Aorta (tissue), 5 donors: ENCODE measurements around the gene RGS10. TPM values are rescaled to one million over a fixed set of nuclear protein-coding genes. Genes with fewer than 3 reads are reported as not detected.

Experiments
- ATAC-seq: fragments of 200-7000 bp; cut with Tn5 transposase; one replicate; pipeline ENCODE4 v1.9.1; 2022; ENCODE audit warnings: moderate library complexity; ENCODE audit not compliant: low FRiP score
- DNase-seq, 2 donors: peaks; one replicate each; pipeline ENCODE4 v3.0.0-alpha.2; 2020
- H3K27ac ChIP-seq, 2 donors: one replicate each; pipeline ENCODE4 v1.5.1; 2013; ENCODE audit warnings: low read length in 2 of 2, mild to moderate bottlenecking in 2 of 2, moderate library complexity in 2 of 2, control low read depth in 1 of 2, inconsistent platforms in 1 of 2, low read depth in 1 of 2
- H3K27me3 ChIP-seq, 2 donors: one replicate each; pipeline ENCODE4 v1.6.1; 2013; ENCODE audit warnings: control low read depth in 1 of 2, low read length in 1 of 2, mild to moderate bottlenecking in 1 of 2, moderate library complexity in 1 of 2; ENCODE audit not compliant: insufficient read depth in 2 of 2, control insufficient read depth in 1 of 2
- H3K36me3 ChIP-seq, 2 donors: one replicate each; pipeline ENCODE4 v1.6.1; 2013; ENCODE audit warnings: control low read depth in 1 of 2, low read length in 1 of 2, mild to moderate bottlenecking in 1 of 2; ENCODE audit not compliant: insufficient read depth in 2 of 2, control insufficient read depth in 1 of 2
- H3K4me1 ChIP-seq, 2 donors: one replicate each; pipeline ENCODE4 v1.6.1; 2013; ENCODE audit warnings: low read length in 2 of 2, control low read depth in 1 of 2, mild to moderate bottlenecking in 1 of 2, moderate library complexity in 1 of 2; ENCODE audit not compliant: insufficient read depth in 2 of 2, control insufficient read depth in 1 of 2
- H3K4me3 ChIP-seq, 2 donors: one replicate each; pipeline ENCODE4 v1.5.1; 2013; ENCODE audit warnings: low read length in 2 of 2, control low read depth in 1 of 2, mild to moderate bottlenecking in 1 of 2
- H3K9me3 ChIP-seq: one replicate; pipeline ENCODE4 v1.6.1; 2013; ENCODE audit warnings: mild to moderate bottlenecking, low read length; ENCODE audit not compliant: control insufficient read depth
- WGBS, 2 donors: extraction: QIAGEN DNeasy Blood & Tissue Kit; methylation state at CpG; one replicate each; pipeline ENCODE4 v1.1.7; 2013; 5-methylcytosine and 5-hydroxymethylcytosine counted together
- intact Hi-C, 2 donors: fragments of 100-400 bp; cut with DNase I; formaldehyde crosslinking; loops; one replicate each; pipeline versions ENCODE4 v1.14.2 to v1.15.0; 2022
- polyA plus RNA-seq, 2 donors: library from polyadenylated mRNA; stranded (reverse); fragments of 200-250 nt; gene quantifications; one replicate each; pipeline ENCODE4 v1.2.3, GENCODE V29; 2013
- total RNA-seq, 2 donors: library from RNA; stranded (reverse); fragmentation: NEBNext Ultra II Directional; extraction: Animal tissue kit (Norgen Biotek cat#: 25700); gene quantifications; one replicate each; pipeline ENCODE4 v1.2.1, GENCODE V29; 2021
- donor health status: healthy with polysubstance abuse.
- donor health status: Bipolar disorder and iron deficiency.
- donor health status: DM: no; HTN: no; CAD: no.
- donor health status: DM: no; HTN: no; CAD: no.
- donor health status: DM: yes; HTN: yes; CAD: no.

RGS10 gene
- total and polyA plus RNA-seq, 4 donors, result 14.4 to 76.1 (median 39.5) TPM

DNA sequence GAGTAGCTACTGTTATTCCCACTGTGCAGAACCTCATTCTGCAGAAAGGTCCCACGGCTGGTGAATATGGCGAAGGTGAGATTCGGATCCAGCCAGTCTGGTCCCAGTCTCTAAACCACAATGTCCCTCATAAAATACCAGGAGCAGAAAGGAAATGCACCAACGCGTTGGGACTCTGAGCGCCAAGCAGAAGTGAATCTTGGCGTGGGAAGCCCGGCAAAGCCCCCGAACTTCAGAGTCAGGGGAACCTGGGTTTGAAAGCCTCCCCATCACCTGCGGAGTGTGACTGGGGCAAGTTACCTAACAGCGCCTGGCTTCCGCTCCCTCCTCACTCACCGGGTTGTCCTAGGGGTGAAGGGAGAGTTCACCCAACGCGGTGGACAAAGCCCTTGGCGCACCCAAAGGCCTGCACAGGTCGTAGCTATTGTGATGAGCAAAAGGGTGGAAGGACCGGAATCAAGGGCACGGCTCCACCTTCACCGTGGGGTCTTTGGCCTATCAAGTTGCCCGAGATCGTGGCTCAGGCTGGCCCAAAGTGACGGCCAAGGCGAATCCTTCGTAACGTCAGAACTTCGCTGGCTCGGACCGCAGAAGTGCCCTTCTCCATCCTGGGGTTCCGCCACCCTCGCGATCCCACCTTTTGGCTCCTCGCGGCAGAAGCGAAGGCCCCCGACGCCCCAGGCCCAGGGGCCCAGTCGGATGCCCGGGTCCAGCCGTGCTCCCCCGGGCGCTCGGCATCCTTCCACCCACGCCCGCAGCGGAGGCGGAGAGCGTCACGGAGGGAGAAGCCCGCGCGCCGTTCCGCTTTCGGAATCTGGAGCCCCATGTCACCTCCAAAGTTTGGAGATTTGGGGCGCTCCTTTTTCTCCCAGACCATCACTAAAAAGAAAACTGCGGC, 811 bp downstream of the RGS10 start:
- Histone ChIP-seq H3K27me3 (no peaks in the 10 kb centered on the region), H3K4me1 (peaks cover 0 to 3% of the 10 kb centered on the region in 2 donors), H3K27ac (no peak overlapping the region), H3K36me3 (no peaks in the 10 kb centered on the region), H3K4me3 (peak overlapping the region; percentile 64 to 79), H3K9me3 (no peaks in the 10 kb centered on the region)
- 25 to 28% methylated on average over 56 to 57 of the region's 57 CpGs for WGBS, 2 donors
- ATAC-seq (no peak), DNase-seq (peak; percentile 64 to 88)
- intact Hi-C loops, result loop anchor here in 1 of 2 donors (5.0 kb wide), 1 partner anchor 344 kb away; no protein-coding TSS in a partner anchor

DNA sequence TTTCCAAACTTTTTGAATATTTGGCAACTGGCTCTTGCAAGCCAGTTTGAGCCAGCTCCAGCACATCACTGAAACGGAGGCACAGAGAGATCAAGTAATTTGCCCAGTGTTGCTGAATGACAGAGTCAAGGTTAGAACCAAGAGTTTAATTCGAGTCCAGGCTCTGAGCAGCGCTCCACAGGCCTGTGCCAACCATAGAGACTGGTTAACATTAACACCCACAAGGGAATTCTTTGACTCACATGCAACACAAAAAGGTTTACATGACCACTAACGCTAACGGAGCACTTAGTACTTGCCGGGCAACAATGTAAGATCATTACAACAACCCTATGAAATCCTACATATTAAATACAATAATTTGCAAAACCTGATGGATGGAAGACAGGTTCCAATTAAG, 1.5 kb downstream of the RGS10 start:
- intact Hi-C loops, result loop anchor here in 1 of 2 donors (5.0 kb wide), 1 partner anchor 344 kb away; no protein-coding TSS in a partner anchor
- 11 to 14% methylated on average over 6 of the region's 6 CpGs for WGBS, 2 donors
- Histone ChIP-seq H3K4me1 (peaks cover 0 to 3% of the 10 kb centered on the region in 2 donors), H3K4me3 (no peak overlapping the region), H3K27me3 (no peaks in the 10 kb centered on the region), H3K27ac (no peak overlapping the region), H3K9me3 (no peaks in the 10 kb centered on the region), H3K36me3 (no peaks in the 10 kb centered on the region)
- ATAC-seq (no peak), DNase-seq (no peak)

DNA sequence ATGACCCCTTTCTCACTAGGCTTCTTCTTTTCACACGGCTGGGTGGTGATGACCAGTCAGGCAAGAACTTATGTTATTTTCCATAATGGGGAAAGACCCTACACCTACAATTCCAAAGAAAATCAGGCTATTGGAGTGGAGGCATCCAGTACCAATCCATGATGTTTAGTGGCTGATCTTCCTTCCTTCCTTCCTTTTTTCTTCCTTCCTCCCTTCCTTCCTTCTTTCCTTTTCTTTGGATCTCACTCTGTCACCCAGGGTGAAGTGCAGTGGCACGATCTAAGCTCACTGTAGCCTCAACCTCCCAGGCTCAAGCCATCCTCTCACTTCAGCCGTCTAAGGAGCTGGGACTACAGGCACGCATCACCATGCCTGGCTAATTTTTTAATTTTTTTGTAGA, 2.5 kb downstream of the RGS10 start:
- WGBS, 2 donors, result 93 to 94% methylated on average over 4 of the region's 4 CpGs
- intact Hi-C loops, result loop anchor here in 1 of 2 donors (5.0 kb wide), 1 partner anchor 343 kb away; no protein-coding TSS in a partner anchor
- Histone ChIP-seq H3K36me3 (no peaks in the 10 kb centered on the region), H3K27me3 (no peaks in the 10 kb centered on the region), H3K27ac (no peak overlapping the region), H3K4me3 (no peak overlapping the region), H3K4me1 (peaks cover 0 to 3% of the 10 kb centered on the region in 2 donors), H3K9me3 (no peaks in the 10 kb centered on the region)
- ATAC-seq (no peak), DNase-seq (no peak)

DNA sequence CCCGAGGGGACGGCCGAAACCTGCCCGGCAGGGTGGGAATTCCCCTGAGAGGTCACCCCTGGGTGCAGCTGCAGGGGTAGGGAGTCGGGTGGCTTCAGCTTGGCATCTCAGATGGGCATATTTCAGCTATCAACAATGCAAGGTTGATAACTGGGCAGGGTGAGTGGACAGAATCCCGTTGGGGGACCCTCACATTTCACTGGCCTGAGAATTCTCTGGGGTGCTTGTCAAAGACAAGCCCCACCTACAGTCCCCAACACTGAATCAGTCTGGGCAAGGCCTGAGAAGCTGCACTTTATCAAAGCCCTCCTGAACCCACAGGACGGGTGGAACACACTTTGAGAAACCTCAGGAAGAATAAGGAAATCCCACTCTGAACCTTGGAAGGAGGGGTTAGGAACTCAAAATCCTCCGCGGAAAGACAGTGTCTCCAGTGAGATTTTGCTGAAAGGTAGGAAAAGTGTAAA, 3.1 kb downstream of the RGS10 start:
- H3K27ac ChIP-seq, result no peak overlapping the region
- H3K4me1 ChIP-seq, result peaks cover 0 to 3% of the 10 kb centered on the region in 2 donors
- no peak for DNase-seq
- 77 to 78% methylated on average over 9 of the region's 9 CpGs for WGBS, 2 donors
- H3K36me3 ChIP-seq, result no peaks in the 10 kb centered on the region
- H3K4me3 ChIP-seq, result no peak overlapping the region
- no peak for ATAC-seq
- H3K27me3 ChIP-seq, result no peaks in the 10 kb centered on the region
- no peaks in the 10 kb centered on the region for H3K9me3 ChIP-seq
- intact Hi-C loops, result no loop called here

DNA sequence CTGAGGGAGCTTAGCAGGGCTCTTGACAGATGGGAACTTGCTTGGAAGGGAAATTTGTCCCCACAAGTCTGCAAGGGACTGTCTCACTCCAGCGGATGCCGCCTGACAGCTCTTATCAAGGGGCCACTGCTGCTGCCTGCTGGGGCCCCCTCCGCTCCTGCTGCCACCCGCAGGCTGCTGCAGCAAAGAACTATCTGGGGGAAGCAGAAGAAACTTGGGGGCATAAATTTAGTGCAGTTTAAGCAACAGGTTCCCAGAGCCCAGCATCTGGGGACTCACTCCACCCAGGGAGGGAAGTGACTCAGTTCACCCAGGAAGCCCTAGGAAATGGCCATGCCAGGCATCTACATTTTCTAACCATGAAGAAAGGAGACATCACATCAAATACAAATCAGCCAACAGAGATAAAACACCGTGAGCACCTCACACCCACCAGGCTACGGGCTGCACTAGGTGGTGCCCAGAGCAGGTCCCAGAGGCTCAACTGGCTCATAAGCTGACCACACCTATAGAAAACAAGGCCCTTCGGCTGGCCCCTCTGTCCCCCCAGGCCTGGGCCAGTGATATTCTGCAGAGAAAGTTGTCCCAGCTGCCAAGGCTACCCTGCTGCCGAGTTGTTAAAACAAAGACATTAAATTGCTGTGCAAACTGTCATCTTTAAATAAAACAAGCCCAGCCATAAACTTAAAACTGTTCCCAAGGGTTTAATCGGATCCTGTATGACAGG, 3.7 kb downstream of the RGS10 start:
- H3K27ac ChIP-seq, result no peak overlapping the region
- no peaks in the 10 kb centered on the region for H3K36me3 ChIP-seq
- DNase-seq (no peak), ATAC-seq (no peak)
- H3K9me3 ChIP-seq, result no peaks in the 10 kb centered on the region
- H3K4me3 ChIP-seq, result no peak overlapping the region
- intact Hi-C loops, result no loop called here
- H3K4me1 ChIP-seq, result peaks cover 0 to 1% of the 10 kb centered on the region in 2 donors
- H3K27me3 ChIP-seq, result no peaks in the 10 kb centered on the region
- WGBS, 2 donors, result 69 to 70% methylated on average over 9 of the region's 9 CpGs

DNA sequence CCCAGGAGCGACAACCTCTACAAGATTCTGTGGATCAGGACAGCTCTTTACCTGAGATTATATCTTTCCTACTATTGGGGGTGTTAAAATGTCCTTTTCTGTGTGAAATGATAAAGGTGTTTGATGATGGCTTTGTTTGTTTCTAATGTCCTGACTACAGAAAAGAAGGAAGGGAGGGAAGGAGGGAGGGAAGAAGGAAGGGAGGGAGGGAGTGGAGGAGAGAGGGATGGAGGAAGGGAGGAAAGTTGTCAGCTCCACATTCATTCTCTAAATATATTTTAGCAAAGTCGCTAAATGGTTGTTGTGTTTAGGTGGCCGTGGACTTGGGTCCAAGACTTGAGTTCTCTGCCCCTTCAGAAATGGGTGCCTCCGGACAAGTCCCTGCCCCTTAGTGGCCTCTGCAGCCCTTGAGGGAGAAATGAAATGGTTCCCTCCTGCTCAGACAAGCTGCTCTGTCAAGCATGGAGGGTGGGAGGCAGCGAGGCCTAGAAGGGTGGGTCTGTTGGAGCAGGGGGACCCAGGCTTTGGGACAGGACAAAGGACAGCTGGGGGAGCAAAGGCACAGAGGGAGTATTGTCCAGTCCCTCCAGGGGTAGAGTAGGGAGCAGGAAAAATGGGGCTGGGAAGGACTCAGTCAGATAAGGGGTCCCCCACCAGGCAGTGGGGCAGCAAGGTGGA, 4.4 kb downstream of the RGS10 start:
- no peak overlapping the region for H3K27ac ChIP-seq

DNA sequence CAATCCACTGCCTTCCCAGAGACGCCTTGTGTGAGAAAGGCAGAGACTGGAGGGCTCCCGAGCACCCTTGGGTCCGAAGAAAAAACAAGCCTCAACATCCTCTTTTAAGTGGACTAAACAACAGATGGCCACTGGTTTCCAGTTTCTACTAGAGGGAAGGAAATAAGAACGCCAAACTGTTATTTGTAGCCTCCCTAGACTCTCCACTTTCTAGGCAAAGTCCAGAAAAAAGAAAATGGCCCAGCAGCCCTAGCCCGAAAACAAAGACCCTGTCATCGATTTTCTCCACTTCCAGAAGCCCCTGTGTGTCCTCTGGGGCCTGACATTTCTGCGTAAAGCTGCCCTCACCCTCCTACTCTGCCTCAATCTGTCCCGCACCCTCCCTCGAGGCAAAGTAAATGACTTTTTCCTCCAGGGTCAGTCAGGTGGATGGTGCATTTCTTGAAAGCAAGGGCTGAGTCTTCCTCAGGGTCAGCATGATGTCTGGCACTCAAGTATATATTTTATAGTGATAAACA, 6.0 kb downstream of the RGS10 start:
- Histone ChIP-seq H3K4me3 (no peak overlapping the region), H3K36me3 (no peaks in the 10 kb centered on the region), H3K27ac (no peak overlapping the region), H3K9me3 (no peaks in the 10 kb centered on the region), H3K27me3 (no peaks in the 10 kb centered on the region), H3K4me1 (no peaks in the 10 kb centered on the region)
- DNase-seq (no peak), ATAC-seq (no peak)
- intact Hi-C loops, result no loop called here
- WGBS, 2 donors, result 87 to 89% methylated on average over 9 of the region's 9 CpGs

More for the DNA sequence above, 4.4 kb downstream of the RGS10 start:
- 73 to 77% methylated on average over 5 of the region's 5 CpGs for WGBS, 2 donors
- Histone ChIP-seq H3K27me3 (no peaks in the 10 kb centered on the region), H3K4me1 (no peaks in the 10 kb centered on the region), H3K36me3 (no peaks in the 10 kb centered on the region), H3K4me3 (no peak overlapping the region), H3K9me3 (no peaks in the 10 kb centered on the region)
- no peak for DNase-seq
- intact Hi-C loops, result no loop called here
- no peak for ATAC-seq

DNA sequence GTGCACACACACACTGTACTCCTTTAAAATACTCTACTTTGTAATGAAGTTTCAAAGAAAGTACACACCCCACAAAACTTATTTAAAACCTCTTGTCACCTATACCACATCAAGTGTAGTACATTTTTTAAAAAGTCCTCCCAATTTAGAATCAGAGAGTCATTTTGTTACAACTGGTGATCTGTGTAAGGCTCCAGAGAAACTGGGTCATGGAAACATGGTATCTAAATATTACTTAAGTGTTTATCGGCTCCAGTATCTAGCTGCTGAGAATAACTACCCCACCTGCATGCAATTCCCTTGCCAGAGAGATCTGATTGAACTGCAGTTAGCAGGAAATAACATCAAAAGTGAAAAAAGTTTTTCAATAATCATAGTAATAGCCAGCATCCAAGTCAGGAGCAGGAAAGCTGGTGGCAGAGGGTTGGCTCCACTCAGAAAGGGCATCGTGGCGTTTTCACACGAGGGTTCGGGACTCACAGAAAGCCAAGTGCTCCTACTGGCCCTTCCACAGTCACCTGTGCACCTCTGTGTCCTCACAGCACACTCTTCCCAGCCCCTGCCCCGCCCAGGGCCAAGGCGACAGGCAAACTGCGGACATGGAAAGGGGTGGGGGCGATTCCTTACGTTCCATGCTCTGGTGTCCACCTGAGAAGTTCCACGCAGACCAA, 6.5 kb downstream of the RGS10 start:
- Histone ChIP-seq H3K27ac (no peak overlapping the region), H3K36me3 (no peaks in the 10 kb centered on the region), H3K4me3 (no peak overlapping the region), H3K4me1 (peaks cover 0 to 2% of the 10 kb centered on the region in 2 donors), H3K9me3 (no peaks in the 10 kb centered on the region), H3K27me3 (no peaks in the 10 kb centered on the region)
- ATAC-seq (no peak), DNase-seq (peak in 1 of 2 donors; percentile 56)
- WGBS, 2 donors, result 82 to 87% methylated on average over 11 of the region's 11 CpGs
- intact Hi-C loops, result no loop called here
